Measurements from ENCODE around the gene TXNRD1.

GRCh38 chr12:104222976-104223375 lies 7.4 kb downstream of the TXNRD1 start:
- TF ChIP-seq CTCF (IDR thresholded peaks at IDR 0.05; ENCODE audit: insufficient read depth, low read depth, low read length) (no peak), EZH2 (IDR thresholded peaks at IDR 0.05; ENCODE audit: insufficient read depth, low read length) (no peak)

Measured in astrocyte (in vitro differentiated cells and primary cell).